DOHH2 (cell line): Measurements from ENCODE around the gene PARD6B.

Experiments
- EZH2phosphoT487 ChIP-seq: fragments of 200-600 bp; sonication (generic); IDR thresholded peaks from 2 replicates; pipeline ENCODE4 v1.6.1; 2017; ENCODE audit warnings: borderline replicate concordance, mild to moderate bottlenecking, antibody characterized with exemption, low read length, moderate library complexity, mixed read lengths
- TF ChIP-seq, protein P1 (sequence below): fragments of 200-600 bp; sonication (generic); IDR thresholded peaks from one replicate; pipeline ENCODE4 v1.5.1; 2014; ENCODE audit warnings: antibody characterized with exemption, mild to moderate bottlenecking, low read depth, low read length; ENCODE audit not compliant: poor library complexity, severe bottlenecking

- TF ChIP-seq, protein P1, sequence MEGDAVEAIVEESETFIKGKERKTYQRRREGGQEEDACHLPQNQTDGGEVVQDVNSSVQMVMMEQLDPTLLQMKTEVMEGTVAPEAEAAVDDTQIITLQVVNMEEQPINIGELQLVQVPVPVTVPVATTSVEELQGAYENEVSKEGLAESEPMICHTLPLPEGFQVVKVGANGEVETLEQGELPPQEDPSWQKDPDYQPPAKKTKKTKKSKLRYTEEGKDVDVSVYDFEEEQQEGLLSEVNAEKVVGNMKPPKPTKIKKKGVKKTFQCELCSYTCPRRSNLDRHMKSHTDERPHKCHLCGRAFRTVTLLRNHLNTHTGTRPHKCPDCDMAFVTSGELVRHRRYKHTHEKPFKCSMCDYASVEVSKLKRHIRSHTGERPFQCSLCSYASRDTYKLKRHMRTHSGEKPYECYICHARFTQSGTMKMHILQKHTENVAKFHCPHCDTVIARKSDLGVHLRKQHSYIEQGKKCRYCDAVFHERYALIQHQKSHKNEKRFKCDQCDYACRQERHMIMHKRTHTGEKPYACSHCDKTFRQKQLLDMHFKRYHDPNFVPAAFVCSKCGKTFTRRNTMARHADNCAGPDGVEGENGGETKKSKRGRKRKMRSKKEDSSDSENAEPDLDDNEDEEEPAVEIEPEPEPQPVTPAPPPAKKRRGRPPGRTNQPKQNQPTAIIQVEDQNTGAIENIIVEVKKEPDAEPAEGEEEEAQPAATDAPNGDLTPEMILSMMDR: no peak
- no peak for TF ChIP-seq EZH2phosphoT487
These were observed 44.6 kb upstream of the PARD6B start for GRCh38 chr20:50686821-50687220.
